ENCODE results near the gene VPS51. TPM values are rescaled to one million over a fixed set of nuclear protein-coding genes. Genes with fewer than 3 reads are reported as not detected.
"Not testable (repeated sequence)": the region's sequence is repeated elsewhere in the genome, so short reads cannot be mapped to it uniquely, and the experiment has no call there.

VPS51 gene
- total RNA-seq, 1 donor from 2014 or later = 186 TPM

DNA sequence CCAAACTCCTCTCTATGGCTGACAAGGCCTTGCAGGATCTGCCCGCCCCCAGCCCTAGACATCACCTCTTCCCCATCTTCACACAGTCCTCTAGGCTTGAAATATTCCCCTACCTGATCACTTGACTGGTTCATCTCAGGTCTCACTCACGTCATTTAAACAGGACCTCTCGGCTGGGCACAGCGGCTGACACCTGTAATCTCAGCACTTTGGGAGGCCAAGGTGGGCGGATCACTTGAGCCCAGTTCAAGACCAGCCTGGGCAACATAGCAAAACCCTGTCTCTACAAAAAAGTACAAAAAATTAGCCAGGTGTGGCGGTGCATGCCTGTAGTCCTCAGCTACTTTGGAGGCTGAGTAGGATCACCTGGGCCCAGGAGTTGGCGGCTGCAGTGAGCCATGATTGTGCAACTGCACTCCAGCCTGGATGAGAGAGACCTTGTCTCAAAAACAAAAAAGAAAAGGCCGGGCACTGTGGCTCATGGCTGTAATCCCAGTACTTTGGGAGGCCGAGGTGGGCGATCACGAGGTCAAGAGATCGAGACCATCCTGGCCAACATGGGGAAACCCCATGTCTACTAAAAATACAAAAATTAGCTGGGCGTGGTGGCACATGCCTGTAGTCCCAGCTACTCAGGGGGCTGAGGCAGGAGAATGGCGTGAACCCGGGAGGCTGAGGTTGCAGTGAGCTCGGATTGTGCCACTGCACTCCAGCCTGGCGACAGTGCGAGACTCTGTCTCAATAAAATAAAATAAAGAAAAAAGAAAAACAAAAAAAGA lies 23.1 kb downstream of the VPS51 start:
- DNase-seq (ENCODE audit: low read depth in 2 of 2) = not testable (repeated sequence)

DNA sequence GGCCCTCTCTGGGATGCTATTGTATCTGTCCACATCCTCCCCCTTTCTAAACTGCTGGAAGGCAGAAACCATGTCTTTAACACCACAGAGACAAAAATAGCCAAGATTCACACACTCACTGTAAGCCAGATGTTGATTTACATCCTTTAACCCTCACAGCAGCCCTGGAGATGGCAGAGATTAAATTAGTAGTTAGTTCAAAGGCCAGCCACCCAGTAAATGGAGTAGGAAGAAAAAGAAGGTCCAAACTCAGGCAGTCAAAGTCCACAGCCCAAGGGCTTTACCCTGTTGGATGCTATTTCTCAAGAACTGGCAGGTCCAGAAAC lies 23.6 kb downstream of the VPS51 start:
- no peak for DNase-seq (ENCODE audit: low read depth in 2 of 2)

DNA sequence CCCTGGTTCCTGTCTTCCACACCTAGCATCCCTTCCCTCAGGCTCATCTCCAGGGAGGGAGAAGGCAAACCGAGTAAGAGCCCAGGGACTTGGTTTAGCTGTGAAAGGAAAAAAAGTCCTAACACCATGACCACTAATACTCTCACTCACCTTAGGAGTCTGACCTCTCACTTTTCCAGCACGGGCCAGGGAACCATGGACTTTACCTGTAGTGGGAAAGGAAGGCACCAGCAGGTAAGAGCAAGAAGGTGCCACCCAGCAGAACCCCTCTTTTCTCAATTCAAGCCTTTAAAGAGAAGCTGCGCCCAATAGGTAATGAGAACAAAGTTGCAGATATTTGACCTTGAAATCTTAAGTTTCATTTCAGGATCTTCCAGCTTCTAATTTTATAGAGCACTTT lies 24.8 kb downstream of the VPS51 start:
- no peak for DNase-seq (ENCODE audit: low read depth in 2 of 2)

DNA sequence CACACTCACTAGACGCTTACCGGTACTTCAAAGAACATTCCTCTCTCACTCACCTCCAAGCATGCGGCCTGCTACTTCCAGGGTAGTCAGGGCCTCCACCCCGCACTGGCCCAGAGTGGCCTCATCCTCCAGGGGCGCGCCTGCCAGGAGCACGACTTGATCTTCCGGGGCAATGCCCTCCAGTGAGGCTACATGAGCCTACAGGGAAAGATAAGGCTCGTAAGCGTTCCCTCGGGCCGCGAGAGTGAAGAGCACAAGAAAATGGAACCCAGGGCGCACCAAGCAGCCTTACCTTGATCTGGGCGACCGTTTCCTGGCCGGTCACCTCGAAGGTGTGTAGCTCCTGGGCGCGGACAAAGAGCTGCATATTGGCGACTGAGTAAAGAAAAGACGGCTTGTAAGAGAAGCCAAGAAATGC lies 25.4 kb downstream of the VPS51 start:
- no peak for DNase-seq (ENCODE audit: low read depth in 2 of 2)

DNA sequence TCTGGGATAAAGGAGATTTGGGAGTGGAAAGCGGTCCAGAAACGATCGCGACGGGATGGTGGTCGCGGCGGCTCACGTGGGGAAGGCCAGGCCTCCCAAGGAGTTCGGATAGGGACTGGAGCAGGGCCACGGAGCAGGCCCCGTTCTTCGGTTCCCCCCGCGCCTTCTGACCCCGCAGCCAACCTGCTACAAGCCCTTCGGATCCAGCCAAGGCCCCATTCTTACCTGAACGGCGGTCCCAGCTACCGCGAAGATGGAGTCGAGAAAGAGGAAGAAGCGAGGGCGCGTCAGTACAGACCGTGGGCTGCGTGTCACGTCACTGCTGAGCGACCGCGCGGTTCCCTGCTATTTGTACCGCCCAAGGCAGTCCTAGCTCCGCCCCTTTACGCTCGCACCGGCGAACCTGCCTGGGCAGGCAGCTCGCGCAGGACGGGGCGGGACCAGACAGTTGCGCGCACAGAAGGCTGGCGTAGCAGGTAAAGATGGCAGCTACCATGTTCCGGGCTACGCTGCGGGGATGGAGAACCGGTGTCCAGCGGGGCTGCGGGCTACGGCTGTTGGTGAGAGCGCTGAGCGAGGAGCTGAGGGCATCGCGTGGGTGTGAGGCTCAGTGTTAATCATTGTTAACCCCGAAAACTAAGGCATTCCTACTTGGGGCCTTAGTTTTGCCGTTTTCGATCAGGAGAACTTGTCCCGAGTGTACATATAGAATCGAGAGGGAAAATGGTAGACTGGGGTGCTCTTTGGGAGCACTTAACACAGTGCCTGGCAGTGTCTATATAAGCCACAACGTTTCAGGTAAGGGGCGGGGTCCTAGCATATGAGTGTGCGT lies 26.1 kb downstream of the VPS51 start, which contains the start of the genes FAU and MRPL49:
FAU (minus strand) TSS at position 270 of the 832 bp plus-strand sequence. CDS start 321 bp downstream, outside the sequence.
MRPL49 (plus strand) TSS at position 457 of the 832 bp plus-strand sequence; CDS start at position 483, 26 bp downstream.
- peak; percentile 96 to 99 for DNase-seq (ENCODE audit: low read depth in 2 of 2)

DNA sequence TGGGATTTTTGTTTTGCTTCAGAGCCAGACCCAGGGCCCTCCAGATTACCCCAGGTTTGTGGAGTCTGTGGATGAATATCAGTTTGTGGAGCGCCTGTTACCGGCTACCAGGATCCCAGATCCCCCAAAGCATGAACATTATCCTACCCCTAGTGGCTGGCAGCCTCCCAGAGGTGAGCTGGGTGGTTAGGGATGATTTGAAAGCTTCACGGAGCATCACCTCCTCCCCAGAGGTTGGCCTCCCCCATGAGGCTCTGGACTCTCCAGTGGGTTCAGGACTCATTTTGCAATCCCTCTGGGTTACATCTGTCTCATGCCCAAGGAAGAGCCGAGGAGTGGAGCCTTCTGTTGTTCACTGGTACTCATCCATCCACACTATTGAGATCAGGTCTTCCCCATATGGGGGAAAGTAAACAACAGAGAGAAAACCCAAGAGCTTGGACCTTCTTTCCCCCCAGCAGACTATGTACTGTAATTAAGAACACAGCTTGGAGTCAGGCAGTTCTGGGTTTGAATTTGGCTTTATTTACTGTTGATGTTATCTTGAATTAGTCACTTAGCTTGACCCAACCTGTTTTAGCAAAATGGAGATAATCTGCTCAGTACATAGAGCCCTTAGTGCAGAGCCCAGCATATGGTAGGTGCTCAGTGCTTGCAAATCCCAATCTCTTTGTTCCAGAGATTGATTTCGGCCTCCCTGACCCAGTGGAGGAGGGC lies 28.6 kb downstream of the VPS51 start:
- DNase-seq (ENCODE audit: low read depth in 2 of 2) = no peak

DNA sequence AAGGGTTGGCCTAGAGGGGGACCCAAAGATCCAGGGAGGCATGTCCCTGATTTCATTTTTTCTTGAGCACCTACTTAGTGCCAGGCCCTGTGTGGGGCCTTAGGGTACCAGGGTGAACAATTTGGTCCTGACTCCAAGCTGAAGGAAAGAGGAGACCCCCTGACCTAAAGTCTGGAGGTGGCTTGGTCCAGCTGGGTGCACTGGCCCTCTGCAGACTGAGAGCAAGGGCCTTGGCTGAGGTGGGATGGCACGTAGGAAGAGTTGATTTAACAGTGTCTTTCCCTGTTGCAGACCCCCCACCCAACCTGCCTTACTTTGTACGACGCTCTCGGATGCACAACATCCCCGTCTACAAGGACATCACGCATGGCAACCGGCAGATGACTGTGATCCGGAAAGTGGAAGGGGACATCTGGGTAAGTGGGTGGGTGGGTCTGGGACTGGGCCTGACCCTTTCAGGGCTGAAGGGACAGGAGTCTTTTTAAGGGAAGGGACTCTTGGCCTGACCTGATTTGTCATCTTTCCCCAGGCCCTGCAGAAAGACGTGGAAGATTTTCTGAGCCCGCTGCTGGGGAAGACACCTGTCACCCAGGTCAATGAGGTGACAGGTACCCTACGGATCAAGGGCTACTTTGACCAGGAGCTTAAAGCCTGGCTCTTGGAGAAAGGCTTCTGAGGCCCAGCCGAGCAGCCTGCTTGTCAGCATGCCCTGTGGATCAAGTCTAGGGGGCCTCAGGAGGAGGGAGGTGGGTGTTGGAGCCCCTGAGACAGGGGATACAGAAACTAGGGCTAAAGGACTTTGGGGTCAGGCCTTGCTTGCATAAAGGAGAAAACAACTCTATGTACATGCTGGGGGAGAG lies 29.4 kb downstream of the VPS51 start:
- DNase-seq (ENCODE audit: low read depth in 2 of 2) = no peak

DNA sequence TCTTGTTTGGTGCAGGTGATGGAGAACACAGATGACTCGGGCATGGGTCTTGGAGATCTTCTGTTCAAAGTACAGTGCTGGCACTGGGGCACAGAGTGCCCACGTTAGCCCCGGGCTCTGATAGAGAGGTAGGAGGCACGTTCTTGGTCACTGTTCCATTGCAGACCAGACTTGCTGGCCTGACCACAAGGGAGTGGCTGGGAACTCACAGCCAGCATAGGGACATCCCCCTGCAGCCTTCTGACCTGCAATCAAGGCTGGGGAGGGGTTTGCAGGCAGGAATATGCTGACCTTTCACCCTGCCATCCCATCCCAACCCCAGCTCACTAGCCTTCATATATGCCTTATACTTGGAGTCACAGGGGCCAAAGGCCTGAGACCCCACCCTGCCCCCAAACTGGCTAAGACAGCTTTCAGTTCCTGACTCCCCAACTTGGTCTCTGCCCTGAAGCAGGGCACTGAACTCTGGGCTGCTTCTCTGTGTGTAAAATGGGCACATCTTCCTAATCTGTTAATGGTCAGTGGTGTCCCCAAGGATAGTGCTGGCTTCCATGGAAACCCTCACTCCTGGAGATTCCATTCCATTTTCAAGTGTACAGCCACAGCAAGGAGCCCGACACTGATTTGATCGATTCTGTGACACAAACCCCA lies 30.7 kb downstream of the VPS51 start:
- DNase-seq (ENCODE audit: low read depth in 2 of 2) = no peak

DNA sequence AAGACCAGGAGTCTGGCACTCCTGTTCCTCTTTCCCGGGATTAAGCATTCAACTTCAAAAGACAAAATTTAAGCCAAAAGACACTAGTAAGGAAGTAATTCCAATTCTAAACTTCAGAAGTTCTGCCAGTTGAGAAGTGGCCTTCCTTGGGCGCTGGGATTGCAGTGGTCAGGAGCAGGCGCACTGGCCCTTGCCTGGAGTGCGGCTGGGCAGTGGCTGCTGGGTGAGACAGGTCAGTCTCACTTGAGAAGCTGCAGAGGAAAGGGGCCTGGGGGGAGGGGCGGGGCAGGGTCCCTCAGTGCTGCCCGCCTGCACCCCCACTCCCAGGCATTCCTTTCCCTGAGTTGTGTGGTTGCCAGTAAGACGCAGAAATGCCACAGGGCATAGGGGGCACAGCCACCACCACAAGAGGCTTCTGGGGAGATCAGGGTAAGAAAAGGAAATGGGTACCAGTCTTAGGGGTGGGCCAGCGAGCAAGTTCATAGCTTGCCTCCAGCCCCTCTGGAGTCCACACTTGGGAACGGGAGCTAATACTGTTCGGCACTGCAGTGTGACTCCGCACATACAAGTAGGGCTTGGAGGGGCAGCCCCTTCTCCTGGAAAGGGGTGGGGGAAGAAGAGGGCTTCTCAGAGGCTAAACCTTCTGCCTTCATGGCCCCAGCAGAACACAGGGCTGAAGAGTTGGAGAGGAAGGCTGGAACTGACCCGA lies 31.6 kb downstream of the VPS51 start:
- no peak for DNase-seq (ENCODE audit: low read depth in 2 of 2)

DNA sequence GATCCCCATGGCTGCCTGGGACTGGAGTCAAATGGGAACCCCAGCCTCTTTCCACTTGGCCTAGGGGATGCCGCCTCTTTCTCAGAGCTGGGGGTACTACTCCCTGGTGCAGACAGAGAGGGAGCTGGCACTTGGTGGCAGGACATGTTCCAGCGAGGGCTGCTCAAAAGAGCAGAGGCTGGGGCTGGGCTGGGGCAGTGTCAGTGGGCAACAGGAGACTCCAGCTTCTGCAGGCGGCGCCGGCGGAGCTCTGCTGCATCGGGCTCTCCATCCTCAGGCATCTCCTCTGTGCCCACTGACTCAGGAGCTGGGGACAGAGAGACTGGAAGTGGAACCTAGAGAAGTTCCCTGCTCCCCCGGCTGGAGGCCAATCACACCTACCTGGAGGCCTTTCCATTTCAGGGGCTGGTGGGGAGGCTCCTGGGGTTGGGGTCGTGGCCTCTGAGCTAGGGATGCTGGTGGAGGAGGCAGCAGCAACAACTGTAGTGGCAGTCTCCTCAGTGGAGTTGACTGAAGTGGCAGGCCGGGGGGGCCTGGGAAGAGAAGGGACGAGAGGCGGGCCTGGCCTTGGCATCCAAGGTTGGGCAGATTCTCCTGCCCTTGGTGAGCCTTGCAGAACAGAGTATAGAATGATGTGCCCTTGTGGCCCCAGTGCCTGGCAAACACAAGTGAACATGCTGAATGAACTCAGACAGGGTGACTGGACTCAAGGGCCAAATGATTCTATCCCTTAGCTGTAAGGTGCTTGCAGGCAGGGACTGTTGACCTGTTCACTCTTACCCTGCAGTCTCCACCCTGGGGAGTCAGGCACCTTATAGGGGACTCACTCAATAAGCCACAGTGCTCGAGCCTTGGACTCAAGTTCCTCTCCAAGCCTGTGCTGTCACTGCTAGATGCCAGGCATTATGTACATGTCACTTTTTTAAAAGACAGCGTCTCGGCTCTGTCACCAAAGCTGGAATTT lies 32.5 kb downstream of the VPS51 start:
- no peak for DNase-seq (ENCODE audit: low read depth in 2 of 2)

DNA sequence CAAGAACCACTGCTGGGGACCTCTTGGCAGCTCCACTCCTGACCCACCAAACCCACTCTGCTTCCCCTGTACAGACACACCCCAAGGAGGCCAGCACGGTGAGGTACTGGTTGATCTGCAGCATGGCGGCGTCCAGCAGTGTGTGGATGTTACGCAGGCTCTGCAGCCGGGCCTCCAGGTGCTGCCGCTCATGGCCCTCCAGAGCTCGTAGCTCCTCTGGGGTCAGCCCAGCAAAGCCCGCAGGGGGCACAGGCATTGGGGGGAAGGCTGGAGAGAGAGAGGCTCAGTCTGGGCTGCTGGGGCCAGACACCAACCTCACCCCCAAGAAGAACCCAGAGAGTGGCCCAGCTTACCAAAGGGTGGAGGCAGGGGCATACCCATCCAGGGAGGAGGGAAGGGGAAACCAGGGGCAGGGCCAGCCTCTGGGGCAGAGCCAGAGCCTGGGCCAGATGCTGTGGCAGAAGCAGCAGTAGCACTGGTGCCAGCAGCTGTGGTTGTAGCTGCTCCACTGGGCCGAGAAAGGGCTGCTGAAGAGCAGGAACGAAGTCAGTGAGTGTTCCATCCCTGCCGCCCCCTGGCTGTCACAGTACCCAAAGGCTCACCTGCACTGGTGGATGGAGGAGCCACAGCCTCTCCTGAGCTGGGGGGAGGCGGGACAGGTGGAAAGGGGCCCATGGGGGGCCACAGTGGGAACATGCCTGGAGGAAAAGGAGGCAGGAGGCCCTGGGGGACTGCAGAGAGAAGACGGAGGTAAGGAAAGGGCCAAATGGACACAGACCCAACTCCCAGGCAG lies 33.8 kb downstream of the VPS51 start:
- no peak for DNase-seq (ENCODE audit: low read depth in 2 of 2)

DNA sequence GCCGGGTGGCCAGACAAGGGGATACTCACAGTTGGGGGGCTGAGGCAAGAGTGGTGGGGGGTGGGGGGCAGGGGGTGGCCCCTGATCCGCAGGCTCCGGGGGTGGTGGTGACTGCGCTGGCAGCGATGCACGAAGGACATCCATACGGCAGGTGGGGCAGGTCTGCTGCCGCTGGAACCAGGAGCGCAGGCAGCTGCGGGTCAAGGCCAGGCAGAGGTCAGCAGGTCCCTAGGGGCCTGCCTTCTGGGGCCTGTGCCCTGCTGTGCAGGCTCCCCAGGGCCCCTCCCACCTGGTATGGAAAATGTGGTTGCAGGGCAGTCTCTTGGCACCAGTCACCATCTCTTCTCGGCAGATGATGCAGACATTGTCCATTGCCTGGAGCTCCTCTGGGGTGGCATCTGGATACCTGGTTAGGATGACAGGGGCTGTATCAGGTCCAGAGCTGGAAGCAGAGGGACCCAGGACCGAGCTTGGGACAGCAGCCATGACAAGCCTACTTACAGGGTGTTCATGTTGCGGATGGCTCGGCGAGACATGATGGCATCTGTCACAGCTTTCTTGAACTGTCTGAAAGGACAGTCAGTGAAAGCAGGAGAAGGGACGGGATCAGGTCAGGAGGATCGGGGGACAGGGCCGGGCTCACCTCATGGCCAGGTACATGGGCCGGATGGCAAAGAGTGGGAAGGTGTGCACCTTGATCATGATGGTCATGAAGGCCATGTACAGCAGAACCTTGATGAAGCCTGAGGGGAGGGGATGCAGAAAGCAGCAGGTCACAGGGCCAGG lies 34.8 kb downstream of the VPS51 start:
- DNase-seq (ENCODE audit: low read depth in 2 of 2) = no peak

DNA sequence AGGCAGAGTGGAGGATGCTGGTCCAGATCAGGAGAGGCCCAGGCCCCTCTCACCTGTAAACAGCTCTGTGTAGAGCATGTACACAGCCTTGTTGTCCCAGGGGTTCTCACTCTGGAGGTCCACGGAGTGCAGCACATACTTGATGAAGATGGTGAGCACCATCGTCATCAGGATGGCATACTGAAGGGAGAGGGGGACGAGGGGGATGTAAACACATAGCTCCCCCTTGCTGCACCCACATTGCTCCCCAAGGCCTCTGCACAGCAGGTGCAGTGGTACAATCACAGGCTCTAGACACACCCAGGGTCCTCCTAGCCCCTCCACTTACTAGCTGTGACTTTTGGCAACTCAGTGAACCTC lies 35.4 kb downstream of the VPS51 start:
- DNase-seq (ENCODE audit: low read depth in 2 of 2) = no peak

DNA sequence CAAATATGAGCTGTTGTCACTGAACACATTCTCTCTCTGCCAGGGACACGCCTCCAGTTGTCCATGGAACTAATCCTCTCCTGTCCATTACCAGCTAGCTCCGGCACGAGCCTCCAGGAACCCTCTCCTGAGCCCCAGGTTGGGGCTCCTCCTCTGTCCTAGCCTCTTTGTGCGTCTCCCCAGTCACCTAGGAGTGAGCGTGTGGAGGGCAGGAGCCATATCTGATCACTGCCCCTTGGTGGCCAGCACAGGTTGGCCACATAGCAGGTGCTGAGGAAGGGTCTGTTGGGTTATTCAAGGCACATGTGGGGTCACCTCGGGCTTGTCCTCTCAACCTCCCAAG lies 35.9 kb downstream of the VPS51 start:
- no peak for DNase-seq (ENCODE audit: low read depth in 2 of 2)

DNA sequence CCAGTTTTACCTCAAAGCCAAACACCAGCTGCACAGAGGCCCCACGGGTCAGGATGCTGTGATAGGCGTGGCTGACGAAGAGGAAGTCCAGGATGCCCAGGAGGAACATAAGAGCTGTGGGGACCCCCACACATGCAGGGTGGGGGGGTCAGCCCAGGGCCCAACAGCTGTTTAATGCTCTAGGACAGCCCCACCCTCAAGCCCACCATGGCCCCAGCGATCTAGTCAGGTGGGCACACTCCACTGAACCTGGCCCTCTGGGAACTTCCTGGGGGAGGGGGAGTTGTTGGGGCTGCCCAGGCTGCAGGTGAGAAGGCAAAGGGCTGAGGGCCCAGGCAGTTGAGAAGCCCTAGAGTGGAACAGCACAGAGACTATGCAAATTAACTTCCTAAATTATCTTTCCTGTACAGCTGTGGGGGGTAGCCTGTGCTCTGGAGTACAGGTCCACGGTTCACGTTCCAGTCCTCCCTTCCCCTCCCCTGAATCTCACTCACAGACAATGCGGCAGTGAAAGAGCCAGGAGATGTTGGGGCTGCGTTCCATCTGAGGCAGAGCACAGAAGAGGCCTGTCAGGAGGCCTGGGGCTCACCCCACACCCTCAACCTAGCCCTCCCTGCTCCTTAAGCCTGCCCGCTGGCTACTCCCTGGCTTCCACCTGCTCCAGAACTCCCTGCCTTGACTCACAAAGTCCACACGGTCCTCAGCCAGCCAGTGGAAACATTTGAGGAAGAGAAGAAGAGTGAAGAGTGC lies 36.4 kb downstream of the VPS51 start:
- DNase-seq (ENCODE audit: low read depth in 2 of 2) = no peak

DNA sequence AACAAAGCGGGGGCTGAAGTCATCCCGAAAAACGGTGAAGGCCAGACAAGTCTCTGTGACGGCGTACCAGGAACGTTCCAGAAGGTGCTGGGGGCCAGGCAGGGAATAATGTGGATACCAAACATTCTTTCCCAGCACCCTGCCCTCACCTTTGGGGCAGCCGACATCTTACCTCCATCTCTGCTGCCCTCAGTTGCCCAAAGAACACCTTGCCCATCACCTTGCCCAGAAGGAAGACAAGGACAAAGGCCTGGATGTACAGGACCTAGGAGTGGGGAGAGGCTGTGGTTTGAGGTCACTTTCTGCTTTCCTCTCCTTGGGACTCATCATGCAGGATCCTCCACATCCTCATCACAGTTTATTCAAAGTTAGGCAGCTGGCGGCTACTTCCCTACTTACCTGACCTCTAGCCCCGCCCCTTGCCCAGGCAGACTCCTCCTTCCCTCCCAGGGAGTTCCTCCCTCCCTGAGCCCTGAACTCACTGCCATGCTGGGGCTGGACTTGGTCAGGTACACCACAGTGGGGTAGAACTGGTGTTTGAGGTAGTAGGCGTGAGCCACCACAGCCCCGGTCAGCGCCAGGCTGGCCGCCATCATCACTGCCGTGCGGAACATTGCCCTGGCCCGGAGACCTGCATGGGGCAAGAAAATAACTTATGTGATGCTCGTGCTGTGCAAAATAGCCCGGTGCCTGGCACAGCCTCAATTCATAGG lies 37.1 kb downstream of the VPS51 start:
- no peak for DNase-seq (ENCODE audit: low read depth in 2 of 2)

Data from dermis microvascular lymphatic vessel endothelial cell (primary cell).